Sigmoid colon (tissue), 7 donors: Measurements from ENCODE around the gene BLNK. TPM values are rescaled to one million over a fixed set of nuclear protein-coding genes. Genes with fewer than 3 reads are reported as not detected.

Source experiments
- DNase-seq: peaks from one replicate; pipeline ENCODE4 v3.0.0-alpha.2; 2019
- H3K27ac ChIP-seq, 4 donors: fragments of 200-600 bp; sonication (generic); one replicate each; pipeline ENCODE4 v1.5.1; 2016 to 2019; ENCODE audit warnings: mild to moderate bottlenecking in 1 of 4
- H3K27me3 ChIP-seq, 3 donors: fragments of 200-600 bp; sonication (generic); one replicate each; pipeline ENCODE4 v1.5.1; 2019; ENCODE audit warnings: mild to moderate bottlenecking in 1 of 3
- H3K36me3 ChIP-seq, 4 donors: fragments of 200-600 bp; sonication (generic); one replicate each; pipeline ENCODE4 v1.5.1; 2016 to 2019
- H3K4me1 ChIP-seq, 4 donors: fragments of 200-600 bp; sonication (generic); one replicate each; pipeline ENCODE4 v1.5.1; 2017 to 2019
- H3K4me3 ChIP-seq, 4 donors: fragments of 200-600 bp; sonication (generic); one replicate each; pipeline ENCODE4 v1.5.1; 2017 to 2019; ENCODE audit warnings: mild to moderate bottlenecking in 2 of 4, moderate library complexity in 1 of 4
- H3K9me3 ChIP-seq, 4 donors: fragments of 200-600 bp in 3 of 4; sonication (generic) in 3 of 4; one replicate each; pipeline versions ENCODE4 v1.5.1 to v1.6.1; 2013 to 2019
- CTCF ChIP-seq, 4 experiments: fragments of 450-650 bp in 3 of 4; fragments of 200-600 bp in 1 of 4; IDR thresholded peaks; one replicate each; pipeline ENCODE4 v1.5.1; 2016 to 2019; ENCODE audit warnings: antibody characterized with exemption in 4 of 4, mild to moderate bottlenecking in 3 of 4, moderate library complexity in 2 of 4
- EP300 ChIP-seq, 4 donors: sonication (generic); formaldehyde crosslinking; IDR thresholded peaks; one replicate each; pipeline ENCODE4 v1.6.1; 2017; ENCODE audit warnings: antibody characterized with exemption in 4 of 4
- POLR2A ChIP-seq, 2 donors: fragments of 450-650 bp; IDR thresholded peaks; one replicate each; pipeline ENCODE4 v1.6.1; 2016; ENCODE audit warnings: antibody characterized with exemption in 2 of 2, mild to moderate bottlenecking in 2 of 2, moderate library complexity in 2 of 2
- POLR2AphosphoS5 ChIP-seq, 4 donors: sonication (generic); formaldehyde crosslinking; IDR thresholded peaks; one replicate each; pipeline ENCODE4 v1.6.1; 2017; ENCODE audit warnings: antibody characterized with exemption in 4 of 4
- WGBS, 2 donors: extraction: QIAGEN DNeasy Blood & Tissue Kit; methylation state at CpG; one replicate each; pipeline ENCODE4 v1.1.7; 2013; 5-methylcytosine and 5-hydroxymethylcytosine counted together
- intact Hi-C: fragments of 100-400 bp; cut with DNase I; formaldehyde crosslinking; loops from one replicate; pipeline ENCODE4 v1.15.1; 2023
- polyA plus RNA-seq, 3 donors: library from polyadenylated mRNA; stranded (reverse); fragments of 200-250 nt; gene quantifications; one replicate each; pipeline ENCODE4 v1.2.3, GENCODE V29; 2013
- total RNA-seq, 4 donors: library from RNA; depleted of rRNA; stranded (reverse); fragments of >200 nt; gene quantifications; one replicate each; pipeline ENCODE4 v1.1.0, GENCODE V29; 2016
- donor health status: healthy with polysubstance abuse.
- donor health status: Bipolar disorder and iron deficiency.
- donor health status: healthy.

BLNK gene
- total and polyA plus RNA-seq, 7 donors, result 0.99 to 24.0 (median 2.2) TPM

- WGBS, 2 donors, result 51 to 73% methylated on average over 6 of the region's 6 CpGs
- Histone ChIP-seq H3K27me3 (no peaks in the 10 kb centered on the region), H3K4me3 (no peak overlapping the region), H3K36me3 (no peaks in the 10 kb centered on the region), H3K9me3 (no peaks in the 10 kb centered on the region), H3K4me1 (peaks cover 0 to 6% (median 5%) of the 10 kb centered on the region in 4 donors), H3K27ac (no peak overlapping the region)
- intact Hi-C loops, result no loop called here
- TF ChIP-seq CTCF (IDR thresholded peaks at IDR 0.05) (no peak), EP300 (IDR thresholded peaks at IDR 0.05) (no peak), POLR2AphosphoS5 (IDR thresholded peaks at IDR 0.05) (no peak), POLR2A (IDR thresholded peaks at IDR 0.05) (no peak)
- no peak for DNase-seq
Observed at GRCh38 chr10:96266118-96266770, 5.1 kb downstream of the BLNK start.

GRCh38 chr10:96264938-96265337, 6.4 kb downstream of the BLNK start:
- DNase-seq, result no peak
- intact Hi-C loops, result no loop called here
- no peaks in the 10 kb centered on the region for H3K4me1 ChIP-seq

GRCh38 chr10:96263669-96264068, 7.7 kb downstream of the BLNK start:
- TF ChIP-seq CTCF (IDR thresholded peaks at IDR 0.05) (no peak), EP300 (IDR thresholded peaks at IDR 0.05) (no peak), POLR2AphosphoS5 (IDR thresholded peaks at IDR 0.05) (no peak), POLR2A (IDR thresholded peaks at IDR 0.05) (no peak)
- H3K27ac ChIP-seq, result no peak overlapping the region
- no peaks in the 10 kb centered on the region for H3K4me1 ChIP-seq
- DNase-seq, result no peak
- H3K27me3 ChIP-seq, result no peaks in the 10 kb centered on the region
- 78 to 80% methylated on average over 4 of the region's 4 CpGs for WGBS, 2 donors
- H3K36me3 ChIP-seq, result no peaks in the 10 kb centered on the region
- intact Hi-C loops, result no loop called here
- no peaks in the 10 kb centered on the region for H3K9me3 ChIP-seq
- H3K4me3 ChIP-seq, result no peak overlapping the region

More at GRCh38 chr10:96264938-96265337, 6.4 kb downstream of the BLNK start:
- no peak overlapping the region for H3K4me3 ChIP-seq
- 83 to 97% methylated on average over 4 of the region's 4 CpGs for WGBS, 2 donors
- H3K27ac ChIP-seq, result no peak overlapping the region
- no peaks in the 10 kb centered on the region for H3K36me3 ChIP-seq
- no peaks in the 10 kb centered on the region for H3K9me3 ChIP-seq
- TF ChIP-seq POLR2AphosphoS5 (IDR thresholded peaks at IDR 0.05) (no peak), EP300 (IDR thresholded peaks at IDR 0.05) (no peak), CTCF (IDR thresholded peaks at IDR 0.05) (no peak), POLR2A (IDR thresholded peaks at IDR 0.05) (no peak)
- no peaks in the 10 kb centered on the region for H3K27me3 ChIP-seq

- H3K27me3 ChIP-seq, result no peaks in the 10 kb centered on the region
- DNase-seq, result no peak
- H3K9me3 ChIP-seq, result no peaks in the 10 kb centered on the region
- 44 to 86% methylated on average over 4 of the region's 4 CpGs for WGBS, 2 donors
- intact Hi-C loops, result no loop called here
- H3K36me3 ChIP-seq, result no peaks in the 10 kb centered on the region
- H3K4me1 ChIP-seq, result no peaks in the 10 kb centered on the region
- no peak for TF ChIP-seq POLR2A (IDR thresholded peaks at IDR 0.05)
- no peak for TF ChIP-seq EP300 (IDR thresholded peaks at IDR 0.05)
- TF ChIP-seq POLR2AphosphoS5 (IDR thresholded peaks at IDR 0.05), result no peak
- TF ChIP-seq CTCF (IDR thresholded peaks at IDR 0.05), result no peak
- no peak overlapping the region for H3K27ac ChIP-seq
- no peak overlapping the region for H3K4me3 ChIP-seq
Observed at GRCh38 chr10:96263176-96263575, 8.2 kb downstream of the BLNK start.

GRCh38 chr10:96261930-96262329, 9.4 kb downstream of the BLNK start:
- TF ChIP-seq EP300 (IDR thresholded peaks at IDR 0.05) (no peak), CTCF (IDR thresholded peaks at IDR 0.05) (no peak), POLR2AphosphoS5 (IDR thresholded peaks at IDR 0.05) (no peak), POLR2A (IDR thresholded peaks at IDR 0.05) (no peak)
- Histone ChIP-seq H3K27me3 (no peaks in the 10 kb centered on the region), H3K36me3 (no peaks in the 10 kb centered on the region), H3K9me3 (no peaks in the 10 kb centered on the region), H3K4me1 (no peaks in the 10 kb centered on the region), H3K27ac (no peak overlapping the region), H3K4me3 (no peak overlapping the region)
- DNase-seq, result no peak
- intact Hi-C loops, result no loop called here
- 15 to 61% methylated on average over 3 of the region's 3 CpGs for WGBS, 2 donors
